AML-193 (cell line): ENCODE data around the gene SERPIND1.
A peak's percentile ranks its signal among the peaks of the same experiment; 100 is the strongest.

Source experiments
- DNase-seq, 2 experiments: peaks; one replicate each; lab custom pipeline; 2025; lab: John Stamatoyannopoulos, UW

The SERPIND1 gene

GRCh38 chr22:20775342-20775895 is 1.5 kb downstream of the SERPIND1 start:
- DNase-seq, result no peak

GRCh38 chr22:20776624-20777405 is 2.9 kb downstream of the SERPIND1 start:
- no peak for DNase-seq

- no peak for DNase-seq
Measured at GRCh38 chr22:20777420-20778177, 3.7 kb downstream of the SERPIND1 start.

- DNase-seq, result no peak
Measured at GRCh38 chr22:20779014-20779817, 5.3 kb downstream of the SERPIND1 start.

GRCh38 chr22:20779818-20780158 is 5.9 kb downstream of the SERPIND1 start:
- no peak for DNase-seq

GRCh38 chr22:20781272-20781990 is 7.5 kb downstream of the SERPIND1 start:
- no peak for DNase-seq

GRCh38 chr22:20782083-20782482 is 8.2 kb downstream of the SERPIND1 start:
- no peak for DNase-seq

- DNase-seq, result no peak
Measured at GRCh38 chr22:20782596-20783299, 8.8 kb downstream of the SERPIND1 start.

GRCh38 chr22:20783300-20783673 is 9.4 kb downstream of the SERPIND1 start:
- no peak for DNase-seq

GRCh38 chr22:20783844-20784723 is 10.2 kb downstream of the SERPIND1 start:
- peak; percentile 37 to 55 for DNase-seq

GRCh38 chr22:20785415-20785814 is 11.5 kb downstream of the SERPIND1 start:
- no peak for DNase-seq

- no peak for DNase-seq
Measured at GRCh38 chr22:20786048-20786447, 12.1 kb downstream of the SERPIND1 start.

GRCh38 chr22:20786536-20786979 is 12.6 kb downstream of the SERPIND1 start:
- no peak for DNase-seq

GRCh38 chr22:20787223-20787622 is 13.3 kb downstream of the SERPIND1 start:
- no peak for DNase-seq

GRCh38 chr22:20787746-20788626 is 14.1 kb downstream of the SERPIND1 start:
- no peak for DNase-seq

GRCh38 chr22:20788627-20789344 is 14.9 kb downstream of the SERPIND1 start:
- DNase-seq, result no peak

GRCh38 chr22:20792221-20792965 is 18.5 kb downstream of the SERPIND1 start:
- DNase-seq, result no peak
